Endothelial cell of umbilical vein (primary cell): ENCODE data around the gene NR3C1. TPM values are rescaled to one million over a fixed set of nuclear protein-coding genes. Genes with fewer than 3 reads are reported as not detected.

Experiments
- BruUV-seq: library from RNA; stranded (reverse); fragments of 400-500 nt; replicated peaks from 2 replicates; lab custom pipeline; 2021; lab: Mats Ljungman, UMichigan
- CTCF ChIA-PET: fragments of 300-600, 350-600 bp; sonication (Branson Sonifier 250); formaldehyde crosslinking; loops from one replicate; lab custom pipeline; 2021; ENCODE audit warnings: antibody characterized with exemption, inconsistent platforms; lab: Charles Lee
- POLR2A ChIA-PET: fragments of 300-600, 350-600 bp; sonication (Branson Sonifier 250); formaldehyde crosslinking; loops from one replicate; lab custom pipeline; 2021; ENCODE audit warnings: antibody characterized with exemption, inconsistent platforms; lab: Charles Lee
- DNase-seq: peaks from one replicate; pipeline ENCODE4 v3.0.0-alpha.2; 2011; ENCODE audit warnings: low read depth, low spot score
- FAIRE-seq: peaks from 2 replicates; lab custom pipeline; 2011; peaks lifted over from hg19 to GRCh38; lab: Jason Lieb, UNC
- H2AFZ ChIP-seq: 2 replicates; pipeline ENCODE4 v1.6.0; 2012; ENCODE audit warnings: low read depth, low read length, control low read depth, inconsistent platforms
- H3K27ac ChIP-seq: 2 replicates; pipeline ENCODE4 v1.5.1; 2011; ENCODE audit warnings: low read depth, mild to moderate bottlenecking, control low read depth, low read length, moderate library complexity; ENCODE audit not compliant: insufficient read depth
- H3K27me3 ChIP-seq, 2 experiments: 2 replicates each; pipeline versions ENCODE4 v1.6.0 to v1.6.1; 2011; ENCODE audit warnings: low read length in 2 of 2, mixed read lengths in 1 of 2; ENCODE audit not compliant: control insufficient read depth in 2 of 2, insufficient read depth in 2 of 2
- H3K36me3 ChIP-seq, 2 experiments: 2 replicates in 1 of 2; 3 replicates in 1 of 2; pipeline ENCODE4 v1.5.1; 2011; ENCODE audit warnings: low read length in 2 of 2, mild to moderate bottlenecking in 1 of 2, moderate library complexity in 1 of 2; ENCODE audit not compliant: control insufficient read depth in 2 of 2, insufficient read depth in 2 of 2; ENCODE audit errors: extremely low read depth in 1 of 2
- H3K4me1 ChIP-seq: 3 replicates; pipeline ENCODE4 v1.5.1; 2011; ENCODE audit warnings: mild to moderate bottlenecking, low read length; ENCODE audit not compliant: control insufficient read depth, insufficient read depth; ENCODE audit errors: extremely low read depth
- H3K4me2 ChIP-seq: 2 replicates; pipeline ENCODE4 v1.6.1; 2011; ENCODE audit warnings: low read length, control low read depth, mixed read lengths; ENCODE audit not compliant: insufficient read depth
- H3K4me3 ChIP-seq, 3 experiments: fragments of 200-600 bp in 1 of 3; sonication (generic), shearing (Covaris generic) in 1 of 3; replicated peaks in 1 of 3; 2 replicates each; pipeline ENCODE4 v1.5.1; 2011 to 2016; ENCODE audit warnings: control low read depth in 3 of 3, low read length in 3 of 3, mild to moderate bottlenecking in 2 of 3, inconsistent platforms in 1 of 3, low read depth in 1 of 3, moderate library complexity in 1 of 3; ENCODE audit not compliant: insufficient read depth in 1 of 3
- H3K79me2 ChIP-seq: 2 replicates; pipeline ENCODE4 v1.6.0; 2012; ENCODE audit warnings: low read length, inconsistent platforms; ENCODE audit not compliant: control insufficient read depth, insufficient read depth
- H3K9ac ChIP-seq: replicated peaks from 2 replicates; pipeline ENCODE3; 2011; ENCODE audit warnings: low read length, control low read depth; ENCODE audit not compliant: insufficient read depth; ENCODE audit errors: extremely low read depth
- H3K9me1 ChIP-seq: replicated peaks from 3 replicates; pipeline ENCODE4 v1.6.0; 2011; ENCODE audit warnings: mild to moderate bottlenecking, low read length; ENCODE audit not compliant: control insufficient read depth, insufficient read depth; ENCODE audit errors: extremely low read depth
- H3K9me3 ChIP-seq: replicated peaks from 2 replicates; pipeline ENCODE4 v1.5.1; 2012; ENCODE audit warnings: low read length, inconsistent platforms; ENCODE audit not compliant: control insufficient read depth, insufficient read depth
- H4K20me1 ChIP-seq: replicated peaks from 2 replicates; pipeline ENCODE3; 2011; ENCODE audit warnings: mild to moderate bottlenecking, low read length; ENCODE audit not compliant: control insufficient read depth, insufficient read depth; ENCODE audit errors: extremely low read depth
- EZH2 ChIP-seq: IDR thresholded peaks from 2 replicates; pipeline ENCODE4 v1.6.1; 2012; ENCODE audit warnings: borderline replicate concordance, low read depth, mild to moderate bottlenecking, moderate library complexity, low read length, inconsistent platforms; ENCODE audit not compliant: severe bottlenecking
- GATA2 ChIP-seq: IDR thresholded peaks from 2 replicates; pipeline ENCODE4 v1.7.0; 2011; ENCODE audit warnings: low read depth, mild to moderate bottlenecking, moderate library complexity, mixed read lengths, low read length; ENCODE audit not compliant: insufficient read length, insufficient read depth
- JUN ChIP-seq: IDR thresholded peaks from 2 replicates; pipeline ENCODE4 v1.6.1; 2011; ENCODE audit warnings: borderline replicate concordance, low read depth; ENCODE audit not compliant: insufficient read length, insufficient read depth
- MYC ChIP-seq: IDR thresholded peaks from one replicate; pipeline ENCODE4 v1.6.1; 2011; ENCODE audit warnings: mild to moderate bottlenecking, low read depth, low read length
- POLR2A ChIP-seq: IDR thresholded peaks from 2 replicates; pipeline ENCODE4 v1.6.1; 2012; ENCODE audit warnings: low read depth, mild to moderate bottlenecking, control low read depth, low read length
- POLR2AphosphoS5 ChIP-seq: IDR thresholded peaks from 2 replicates; pipeline ENCODE4 v1.6.1; 2012; ENCODE audit warnings: low read depth, mild to moderate bottlenecking, control low read depth, low read length, moderate library complexity; ENCODE audit not compliant: insufficient read depth
- dilution Hi-C: fragments of 300-500 bp; cut with MboI; formaldehyde crosslinking; loops from one replicate; pipeline ENCODE4 v1.15.0; 2019; ENCODE audit warnings: low sequenced_read_pairs; ENCODE audit not compliant: extremely low pct_ligation_motif_present
- intact Hi-C: fragments of 100-400 bp; cut with micrococcal nuclease; formaldehyde crosslinking; loops from one replicate; pipeline ENCODE4 v1.10.0; 2022
- polyA plus RNA-seq, 4 experiments: library from polyadenylated mRNA; depleted of rRNA in 3 of 4; stranded (reverse) in 3 of 4; unstranded in 1 of 4; fragments of >200 nt; gene quantifications; 2 replicates each; pipeline versions ENCODE4 v1.2.1 to v1.2.3, GENCODE V29; 2011 to 2012; ENCODE audit warnings: missing spikeins in 1 of 4
- total RNA-seq: library from RNA; stranded (reverse); gene quantifications from 2 replicates; pipeline ENCODE4 v1.2.3, GENCODE V29; 2021
- TF ChIP-seq, protein P1 (sequence below): IDR thresholded peaks from 2 replicates; pipeline ENCODE4 v1.6.1; 2011; ENCODE audit not compliant: insufficient read depth, insufficient read length
- TF ChIP-seq, protein P2 (sequence below), 2 donors: IDR thresholded peaks; 1 replicate in 1 of 2; 2 replicates in 1 of 2; pipeline ENCODE4 v1.5.1; 2011; ENCODE audit warnings: low read length in 2 of 2, mild to moderate bottlenecking in 2 of 2, moderate library complexity in 2 of 2, control low read depth in 1 of 2, inconsistent platforms in 1 of 2, low read depth in 1 of 2; ENCODE audit not compliant: insufficient read depth in 1 of 2; ENCODE audit errors: extremely low read depth in 1 of 2

The NR3C1 gene
- total and polyA plus RNA-seq, 2 donors (not counting 3 experiments of a cell fraction or from before 2014, with no cell fraction given): 4.1 to 17.0 TPM

DNA sequence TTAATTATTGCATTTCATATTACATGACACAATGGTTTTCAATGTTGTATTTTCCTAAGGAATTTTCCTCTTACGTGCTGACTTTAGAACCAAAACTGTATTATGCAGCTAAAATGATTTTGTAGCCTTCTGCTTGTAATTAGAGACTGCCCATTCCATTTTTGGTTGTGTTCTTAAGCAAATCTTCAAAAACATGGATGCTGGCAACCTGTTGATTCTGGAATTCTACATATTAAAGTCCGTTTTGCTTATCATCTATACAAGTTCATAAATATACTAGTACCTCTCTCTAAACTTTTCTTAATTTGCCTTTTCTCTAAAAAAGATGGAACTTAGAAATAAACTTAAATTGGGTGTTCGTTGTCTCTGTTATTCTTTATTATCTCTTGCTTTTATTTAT is 88.3 kb downstream of the NR3C1 start:
- no TSS peak for BruUV-seq
- POLR2A ChIA-PET: no interaction called here
- peaks cover 56% of the 10 kb centered on the region for H3K4me1 ChIP-seq
- no peaks in the 10 kb centered on the region for H3K27me3 ChIP-seq
- no peak overlapping the region for H2AFZ ChIP-seq
- no peaks in the 10 kb centered on the region for H3K36me3 ChIP-seq
- TF ChIP-seq POLR2A (no peak), EZH2 (no peak), MYC (no peak), JUN (no peak), POLR2AphosphoS5 (no peak), GATA2 (no peak)
- TF ChIP-seq, protein P1, sequence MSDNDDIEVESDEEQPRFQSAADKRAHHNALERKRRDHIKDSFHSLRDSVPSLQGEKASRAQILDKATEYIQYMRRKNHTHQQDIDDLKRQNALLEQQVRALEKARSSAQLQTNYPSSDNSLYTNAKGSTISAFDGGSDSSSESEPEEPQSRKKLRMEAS: no peak
- TF ChIP-seq, protein P2, sequence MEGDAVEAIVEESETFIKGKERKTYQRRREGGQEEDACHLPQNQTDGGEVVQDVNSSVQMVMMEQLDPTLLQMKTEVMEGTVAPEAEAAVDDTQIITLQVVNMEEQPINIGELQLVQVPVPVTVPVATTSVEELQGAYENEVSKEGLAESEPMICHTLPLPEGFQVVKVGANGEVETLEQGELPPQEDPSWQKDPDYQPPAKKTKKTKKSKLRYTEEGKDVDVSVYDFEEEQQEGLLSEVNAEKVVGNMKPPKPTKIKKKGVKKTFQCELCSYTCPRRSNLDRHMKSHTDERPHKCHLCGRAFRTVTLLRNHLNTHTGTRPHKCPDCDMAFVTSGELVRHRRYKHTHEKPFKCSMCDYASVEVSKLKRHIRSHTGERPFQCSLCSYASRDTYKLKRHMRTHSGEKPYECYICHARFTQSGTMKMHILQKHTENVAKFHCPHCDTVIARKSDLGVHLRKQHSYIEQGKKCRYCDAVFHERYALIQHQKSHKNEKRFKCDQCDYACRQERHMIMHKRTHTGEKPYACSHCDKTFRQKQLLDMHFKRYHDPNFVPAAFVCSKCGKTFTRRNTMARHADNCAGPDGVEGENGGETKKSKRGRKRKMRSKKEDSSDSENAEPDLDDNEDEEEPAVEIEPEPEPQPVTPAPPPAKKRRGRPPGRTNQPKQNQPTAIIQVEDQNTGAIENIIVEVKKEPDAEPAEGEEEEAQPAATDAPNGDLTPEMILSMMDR (IDR thresholded peaks at IDR 0.05; ENCODE audit: extremely low read depth in 1 of 2, insufficient read depth in 1 of 2, low read depth in 1 of 2, low read length in 2 of 2): no peak
- peaks cover 12% of the 10 kb centered on the region for H3K79me2 ChIP-seq
- peaks cover 2% of the 10 kb centered on the region for H4K20me1 ChIP-seq
- no peak for DNase-seq
- intact Hi-C loops (loop anchor here (2.0 kb wide), 1 partner anchor 88 kb away; the partner anchor contains the start of gene NR3C1), dilution Hi-C loops (no loop called here)
- no peak overlapping the region for H3K27ac ChIP-seq
- H3K4me2 ChIP-seq: no peak overlapping the region
- no peak overlapping the region for H3K9ac ChIP-seq
- H3K9me3 ChIP-seq: no peaks in the 10 kb centered on the region
- H3K9me1 ChIP-seq: no peaks in the 10 kb centered on the region
- CTCF ChIA-PET: interaction anchor here (0.8 kb wide), 1 partner anchor 874 kb away, joined by 3 read pairs; no protein-coding TSS in a partner anchor
- FAIRE-seq: peak; percentile 4
- H3K4me3 ChIP-seq: no peak overlapping the region
